SKM-1 (cell line): ENCODE measurements around the gene BSN.

Source experiments
- DNase-seq: peaks from one replicate; lab custom pipeline; 2025; ENCODE audit not compliant: unreplicated experiment; lab: John Stamatoyannopoulos, UW

Gene BSN

GRCh38 chr3:49713336-49714105, 159.2 kb downstream of the BSN start:
- DNase-seq, result no peak

GRCh38 chr3:49714728-49715550, 160.7 kb downstream of the BSN start:
- DNase-seq, result no peak

GRCh38 chr3:49715611-49716121, 161.4 kb downstream of the BSN start:
- DNase-seq, result no peak

GRCh38 chr3:49716169-49716568, 161.9 kb downstream of the BSN start:
- DNase-seq, result no peak

- no peak for DNase-seq
Observed at GRCh38 chr3:49716691-49717210, 162.5 kb downstream of the BSN start.

GRCh38 chr3:49717211-49717958, 163.1 kb downstream of the BSN start:
- no peak for DNase-seq

- no peak for DNase-seq
Observed at GRCh38 chr3:49717959-49718857, 163.9 kb downstream of the BSN start.

- DNase-seq, result no peak
Observed at GRCh38 chr3:49718858-49719213, 164.6 kb downstream of the BSN start.

GRCh38 chr3:49719214-49719884, 165.1 kb downstream of the BSN start, which contains the start of gene AMIGO3:
Gene AMIGO3 (minus strand): TSS chr3:49719684. CDS start chr3:49719465, 219 bp downstream.
- peak; percentile 41 for DNase-seq
